HEK293 (cell line): ENCODE results near the gene NBPF1.

Experiments
- GFI1B ChIP-seq: fragments of 450-650 bp; formaldehyde crosslinking; IDR thresholded peaks from 2 replicates; pipeline ENCODE4 v1.5.1; 2016; ENCODE audit warnings: missing biosample characterization, missing genetic modification characterization
- MYNN ChIP-seq: fragments of 450-650 bp; formaldehyde crosslinking; IDR thresholded peaks from 2 replicates; pipeline ENCODE4 v1.5.1; 2016; ENCODE audit warnings: missing biosample characterization, missing genetic modification characterization, borderline replicate concordance
- OSR2 ChIP-seq: fragments of 450-650 bp; formaldehyde crosslinking; IDR thresholded peaks from 2 replicates; pipeline ENCODE4 v1.5.1; 2016; ENCODE audit warnings: missing biosample characterization, missing genetic modification characterization
- PRDM6 ChIP-seq: fragments of 450-650 bp; formaldehyde crosslinking; IDR thresholded peaks from 2 replicates; pipeline ENCODE4 v1.5.1; 2017; ENCODE audit warnings: missing biosample characterization, missing genetic modification characterization
- RBAK ChIP-seq: fragments of 450-650 bp; formaldehyde crosslinking; IDR thresholded peaks from 2 replicates; pipeline ENCODE4 v1.5.1; 2016; ENCODE audit warnings: missing biosample characterization, missing genetic modification characterization
- SALL2 ChIP-seq: fragments of 450-650 bp; formaldehyde crosslinking; IDR thresholded peaks from 2 replicates; pipeline ENCODE4 v1.5.0; 2017; ENCODE audit warnings: missing biosample characterization, mild to moderate bottlenecking, missing genetic modification characterization, borderline replicate concordance
- ZNF10 ChIP-seq: fragments of 450-650 bp; formaldehyde crosslinking; IDR thresholded peaks from 2 replicates; pipeline ENCODE4 v1.5.1; 2017; ENCODE audit warnings: missing biosample characterization, missing genetic modification characterization
- ZNF140 ChIP-seq: fragments of 450-650 bp; formaldehyde crosslinking; IDR thresholded peaks from 2 replicates; pipeline ENCODE4 v1.5.1; 2016; ENCODE audit warnings: missing biosample characterization, missing genetic modification characterization
- ZNF155 ChIP-seq: fragments of 450-650 bp; formaldehyde crosslinking; IDR thresholded peaks from 2 replicates; pipeline ENCODE4 v1.5.1; 2016; ENCODE audit warnings: missing biosample characterization, missing genetic modification characterization
- ZNF174 ChIP-seq: fragments of 450-650 bp; formaldehyde crosslinking; IDR thresholded peaks from 2 replicates; pipeline ENCODE4 v1.5.0; 2017; ENCODE audit warnings: missing biosample characterization, mild to moderate bottlenecking, missing genetic modification characterization
- ZNF239 ChIP-seq: fragments of 450-650 bp; formaldehyde crosslinking; IDR thresholded peaks from 2 replicates; pipeline ENCODE4 v1.5.1; 2016; ENCODE audit warnings: missing biosample characterization, missing genetic modification characterization
- ZNF248 ChIP-seq: fragments of 450-650 bp; formaldehyde crosslinking; IDR thresholded peaks from 2 replicates; pipeline ENCODE4 v1.5.1; 2017; ENCODE audit warnings: missing biosample characterization, missing genetic modification characterization
- ZNF324 ChIP-seq: fragments of 450-650 bp; formaldehyde crosslinking; IDR thresholded peaks from 2 replicates; pipeline ENCODE4 v1.5.1; 2016; ENCODE audit warnings: missing biosample characterization, missing genetic modification characterization
- ZNF366 ChIP-seq: fragments of 450-650 bp; formaldehyde crosslinking; conservative IDR thresholded peaks from 2 replicates; pipeline ENCODE4 v1.5.1; 2016; ENCODE audit warnings: missing biosample characterization, missing genetic modification characterization
- ZNF416 ChIP-seq: fragments of 450-650 bp; formaldehyde crosslinking; IDR thresholded peaks from 2 replicates; pipeline ENCODE4 v1.5.1; 2016; ENCODE audit warnings: missing biosample characterization, missing genetic modification characterization
- ZNF48 ChIP-seq: fragments of 450-650 bp; formaldehyde crosslinking; IDR thresholded peaks from 2 replicates; pipeline ENCODE4 v1.5.1; 2016; ENCODE audit warnings: missing biosample characterization, missing genetic modification characterization
- ZNF514 ChIP-seq: fragments of 450-650 bp; formaldehyde crosslinking; IDR thresholded peaks from 2 replicates; pipeline ENCODE4 v1.5.1; 2016; ENCODE audit warnings: missing biosample characterization, missing genetic modification characterization
- ZNF548 ChIP-seq: fragments of 450-650 bp; formaldehyde crosslinking; IDR thresholded peaks from 2 replicates; pipeline ENCODE4 v1.5.1; 2016; ENCODE audit warnings: missing biosample characterization, missing genetic modification characterization
- ZNF571 ChIP-seq: fragments of 450-650 bp; formaldehyde crosslinking; IDR thresholded peaks from 2 replicates; pipeline ENCODE4 v1.5.0; 2017; ENCODE audit warnings: missing biosample characterization, missing genetic modification characterization
- ZNF600 ChIP-seq: fragments of 450-650 bp; formaldehyde crosslinking; IDR thresholded peaks from 2 replicates; pipeline ENCODE4 v1.5.1; 2016; ENCODE audit warnings: missing biosample characterization, missing genetic modification characterization
- ZNF629 ChIP-seq: fragments of 450-650 bp; formaldehyde crosslinking; IDR thresholded peaks from 2 replicates; pipeline ENCODE4 v1.5.1; 2017; ENCODE audit warnings: missing biosample characterization, missing genetic modification characterization
- ZNF692 ChIP-seq: fragments of 450-650 bp; formaldehyde crosslinking; IDR thresholded peaks from 2 replicates; pipeline ENCODE4 v1.5.1; 2016; ENCODE audit warnings: missing biosample characterization, missing genetic modification characterization
- ZNF776 ChIP-seq: fragments of 450-650 bp; formaldehyde crosslinking; IDR thresholded peaks from 2 replicates; pipeline ENCODE4 v1.5.0; 2017; ENCODE audit warnings: missing biosample characterization, missing genetic modification characterization, borderline replicate concordance
- ZSCAN18 ChIP-seq: fragments of 450-650 bp; formaldehyde crosslinking; IDR thresholded peaks from 2 replicates; pipeline ENCODE4 v1.5.1; 2016; ENCODE audit warnings: missing biosample characterization, missing genetic modification characterization
- ZSCAN30 ChIP-seq: fragments of 450-650 bp; IDR thresholded peaks from 2 replicates; pipeline ENCODE4 v1.5.1; 2018; ENCODE audit warnings: missing biosample characterization, mild to moderate bottlenecking, missing genetic modification characterization, moderate library complexity
- TF ChIP-seq, protein P1 (sequence below): fragments of 450-650 bp; formaldehyde crosslinking; IDR thresholded peaks from 2 replicates; pipeline ENCODE4 v1.5.1; 2016; ENCODE audit warnings: missing biosample characterization, missing genetic modification characterization
- TF ChIP-seq, protein P2 (sequence below): fragments of 450-650 bp; formaldehyde crosslinking; IDR thresholded peaks from 2 replicates; pipeline ENCODE4; 2016; ENCODE audit warnings: missing biosample characterization, missing genetic modification characterization
- TF ChIP-seq, protein P3 (sequence below): fragments of 450-650 bp; formaldehyde crosslinking; IDR thresholded peaks from 2 replicates; pipeline ENCODE4 v1.5.1; 2016; ENCODE audit warnings: missing biosample characterization, missing genetic modification characterization

NBPF1 gene

DNA sequence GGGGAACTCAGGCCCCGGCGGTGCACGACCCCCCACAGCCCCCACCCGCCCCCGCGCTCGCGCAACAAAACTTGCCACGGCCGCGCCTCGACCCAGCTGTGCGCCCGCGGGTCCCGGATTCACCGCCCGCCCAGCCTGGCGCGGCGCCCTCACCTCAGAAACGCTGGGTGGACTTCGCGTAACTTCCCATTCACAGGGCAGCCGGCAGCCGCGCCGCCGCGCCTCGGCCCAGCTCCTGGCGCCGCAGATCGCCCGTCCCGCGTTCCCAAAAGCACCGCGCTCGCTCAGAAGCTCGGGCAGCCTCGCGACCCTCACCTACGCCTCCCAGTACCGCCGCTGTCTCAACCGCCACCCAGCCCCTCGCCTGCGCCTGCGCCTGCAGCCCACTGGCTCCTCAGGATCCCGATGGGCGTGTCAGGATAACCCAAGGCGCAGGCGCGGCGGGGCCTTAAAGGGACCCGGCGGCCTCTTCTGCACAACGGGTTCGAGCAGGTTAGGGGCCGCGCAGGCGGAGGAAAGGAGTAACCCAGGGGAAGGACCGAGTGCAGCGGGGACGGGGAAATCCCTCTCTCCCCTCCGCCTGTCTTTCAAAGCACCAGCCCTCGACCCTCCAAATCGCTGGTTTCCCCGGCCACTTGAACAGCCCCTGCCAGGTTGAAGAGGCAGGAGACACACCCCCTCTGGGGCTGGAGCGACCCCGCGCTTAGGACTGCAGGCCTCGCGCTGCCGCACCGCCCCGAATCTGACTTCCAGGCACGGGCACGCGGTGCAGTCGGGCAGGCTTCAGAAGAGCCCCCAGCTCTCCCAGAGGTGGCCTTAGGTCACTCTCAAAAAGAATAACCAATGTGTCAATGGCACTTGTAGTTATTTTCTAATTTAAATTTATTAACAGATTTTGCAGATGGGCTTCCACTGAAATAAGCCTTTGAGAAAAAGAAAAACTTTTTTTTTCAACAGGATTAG lies at the start of gene NBPF1 (continued):
- TF ChIP-seq ZNF324 (tag by site-specific recombination) (no peak), ZSCAN18 (tag by site-specific recombination) (no peak), SALL2 (tag by site-specific recombination) (no peak), ZNF600 (peak; percentile 100), ZNF416 (tag by site-specific recombination) (no peak), ZNF548 (tag by site-specific recombination) (no peak), ZNF692 (tag by site-specific recombination) (peak; percentile 99), ZNF629 (tag by site-specific recombination) (peak; percentile 82), MYNN (tag by site-specific recombination) (peak; percentile 62; the same call in 1 of the 2 replicates), RBAK (tag by site-specific recombination) (no peak), ZNF174 (tag by site-specific recombination) (no peak), ZNF248 (tag by site-specific recombination) (no peak), ZSCAN30 (tag by site-specific recombination) (peak; percentile 99), GFI1B (tag by site-specific recombination) (peak; percentile 30; the same call in 1 of the 2 replicates), ZNF48 (tag by site-specific recombination) (no peak), PRDM6 (no peak), ZNF140 (tag by site-specific recombination) (no peak), ZNF239 (tag by site-specific recombination) (no peak; the same call in 1 of the 2 replicates), ZNF776 (tag by site-specific recombination) (no peak), ZNF514 (tag by site-specific recombination) (no peak), ZNF155 (no peak), ZNF366 (tag by site-specific recombination) (peak; percentile 98), ZNF10 (tag by site-specific recombination) (peak; percentile 70), OSR2 (tag by site-specific recombination) (peak; percentile 19; the same call in 1 of the 2 replicates), ZNF571 (tag by site-specific recombination) (no peak)
- TF ChIP-seq, protein P1, sequence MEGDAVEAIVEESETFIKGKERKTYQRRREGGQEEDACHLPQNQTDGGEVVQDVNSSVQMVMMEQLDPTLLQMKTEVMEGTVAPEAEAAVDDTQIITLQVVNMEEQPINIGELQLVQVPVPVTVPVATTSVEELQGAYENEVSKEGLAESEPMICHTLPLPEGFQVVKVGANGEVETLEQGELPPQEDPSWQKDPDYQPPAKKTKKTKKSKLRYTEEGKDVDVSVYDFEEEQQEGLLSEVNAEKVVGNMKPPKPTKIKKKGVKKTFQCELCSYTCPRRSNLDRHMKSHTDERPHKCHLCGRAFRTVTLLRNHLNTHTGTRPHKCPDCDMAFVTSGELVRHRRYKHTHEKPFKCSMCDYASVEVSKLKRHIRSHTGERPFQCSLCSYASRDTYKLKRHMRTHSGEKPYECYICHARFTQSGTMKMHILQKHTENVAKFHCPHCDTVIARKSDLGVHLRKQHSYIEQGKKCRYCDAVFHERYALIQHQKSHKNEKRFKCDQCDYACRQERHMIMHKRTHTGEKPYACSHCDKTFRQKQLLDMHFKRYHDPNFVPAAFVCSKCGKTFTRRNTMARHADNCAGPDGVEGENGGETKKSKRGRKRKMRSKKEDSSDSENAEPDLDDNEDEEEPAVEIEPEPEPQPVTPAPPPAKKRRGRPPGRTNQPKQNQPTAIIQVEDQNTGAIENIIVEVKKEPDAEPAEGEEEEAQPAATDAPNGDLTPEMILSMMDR (tag by site-specific recombination): peak; percentile 87
- TF ChIP-seq, protein P2, sequence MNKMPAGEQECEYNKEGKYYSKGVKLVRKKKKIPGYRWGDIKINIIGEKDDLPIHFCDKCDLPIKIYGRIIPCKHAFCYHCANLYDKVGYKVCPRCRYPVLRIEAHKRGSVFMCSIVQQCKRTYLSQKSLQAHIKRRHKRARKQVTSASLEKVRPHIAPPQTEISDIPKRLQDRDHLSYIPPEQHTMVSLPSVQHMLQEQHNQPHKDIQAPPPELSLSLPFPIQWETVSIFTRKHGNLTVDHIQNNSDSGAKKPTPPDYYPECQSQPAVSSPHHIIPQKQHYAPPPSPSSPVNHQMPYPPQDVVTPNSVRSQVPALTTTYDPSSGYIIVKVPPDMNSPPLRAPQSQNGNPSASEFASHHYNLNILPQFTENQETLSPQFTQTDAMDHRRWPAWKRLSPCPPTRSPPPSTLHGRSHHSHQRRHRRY (tag by site-specific recombination): no peak; the same call in 1 of the 2 replicates
- TF ChIP-seq, protein P3, sequence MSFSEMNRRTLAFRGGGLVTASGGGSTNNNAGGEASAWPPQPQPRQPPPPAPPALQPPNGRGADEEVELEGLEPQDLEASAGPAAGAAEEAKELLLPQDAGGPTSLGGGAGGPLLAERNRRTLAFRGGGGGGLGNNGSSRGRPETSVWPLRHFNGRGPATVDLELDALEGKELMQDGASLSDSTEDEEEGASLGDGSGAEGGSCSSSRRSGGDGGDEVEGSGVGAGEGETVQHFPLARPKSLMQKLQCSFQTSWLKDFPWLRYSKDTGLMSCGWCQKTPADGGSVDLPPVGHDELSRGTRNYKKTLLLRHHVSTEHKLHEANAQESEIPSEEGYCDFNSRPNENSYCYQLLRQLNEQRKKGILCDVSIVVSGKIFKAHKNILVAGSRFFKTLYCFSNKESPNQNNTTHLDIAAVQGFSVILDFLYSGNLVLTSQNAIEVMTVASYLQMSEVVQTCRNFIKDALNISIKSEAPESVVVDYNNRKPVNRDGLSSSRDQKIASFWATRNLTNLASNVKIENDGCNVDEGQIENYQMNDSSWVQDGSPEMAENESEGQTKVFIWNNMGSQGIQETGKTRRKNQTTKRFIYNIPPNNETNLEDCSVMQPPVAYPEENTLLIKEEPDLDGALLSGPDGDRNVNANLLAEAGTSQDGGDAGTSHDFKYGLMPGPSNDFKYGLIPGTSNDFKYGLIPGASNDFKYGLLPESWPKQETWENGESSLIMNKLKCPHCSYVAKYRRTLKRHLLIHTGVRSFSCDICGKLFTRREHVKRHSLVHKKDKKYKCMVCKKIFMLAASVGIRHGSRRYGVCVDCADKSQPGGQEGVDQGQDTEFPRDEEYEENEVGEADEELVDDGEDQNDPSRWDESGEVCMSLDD: peak; percentile 90
